ENCODE data around the gene PPP4R2.
"Not testable (repeated sequence)": the region's sequence is repeated elsewhere in the genome, so short reads cannot be mapped to it uniquely, and the experiment has no call there.

Gene PPP4R2

DNA sequence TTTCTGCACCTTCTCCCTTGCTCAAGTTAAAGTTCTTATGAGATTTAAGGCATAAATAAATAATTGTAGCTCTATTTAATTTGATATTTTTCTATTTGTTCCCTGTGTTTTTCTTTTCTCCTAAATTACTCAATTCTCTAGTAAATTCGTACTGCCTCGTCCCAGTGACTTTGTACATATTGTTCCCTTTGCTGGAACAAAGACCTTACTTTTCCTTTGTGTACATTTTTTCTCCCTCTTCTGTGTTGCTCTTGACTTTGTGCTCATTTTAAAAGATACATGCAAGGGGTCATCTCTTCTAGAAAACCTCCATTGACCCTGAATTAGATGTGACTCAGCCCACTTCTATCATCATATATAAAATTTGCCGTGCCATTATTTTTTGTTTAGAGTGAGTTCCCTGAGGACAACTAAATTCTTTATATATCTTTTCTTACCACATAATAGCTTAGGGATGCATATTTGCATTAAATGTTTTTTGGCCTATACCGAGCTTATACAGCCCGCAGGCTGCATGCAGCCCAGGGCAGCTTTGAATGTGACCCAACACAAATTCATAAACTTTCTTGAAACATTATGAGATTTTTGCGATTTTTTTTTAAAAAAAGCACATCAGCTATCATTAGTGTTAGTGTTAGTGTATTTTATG lies 29.6 kb downstream of the PPP4R2 start:
- no peak for DNase-seq (ENCODE audit: low read depth)

DNA sequence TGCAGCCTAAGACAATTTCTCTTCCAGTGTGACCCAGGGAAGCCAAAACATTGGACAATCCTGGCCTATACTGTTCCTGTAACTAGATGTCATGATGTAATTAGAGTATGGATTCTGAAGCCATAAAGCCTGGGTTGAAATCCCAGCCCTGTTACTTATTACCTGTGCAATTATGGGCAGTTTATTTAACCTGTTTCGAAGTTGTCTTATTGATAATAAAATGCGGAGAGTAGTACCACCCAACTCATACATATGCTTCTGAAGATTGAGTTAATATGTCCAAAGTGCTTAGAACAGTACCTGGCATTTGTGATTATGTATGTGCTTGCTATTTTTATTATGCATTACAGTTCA lies 30.1 kb downstream of the PPP4R2 start:
- DNase-seq (ENCODE audit: low read depth), result no peak

DNA sequence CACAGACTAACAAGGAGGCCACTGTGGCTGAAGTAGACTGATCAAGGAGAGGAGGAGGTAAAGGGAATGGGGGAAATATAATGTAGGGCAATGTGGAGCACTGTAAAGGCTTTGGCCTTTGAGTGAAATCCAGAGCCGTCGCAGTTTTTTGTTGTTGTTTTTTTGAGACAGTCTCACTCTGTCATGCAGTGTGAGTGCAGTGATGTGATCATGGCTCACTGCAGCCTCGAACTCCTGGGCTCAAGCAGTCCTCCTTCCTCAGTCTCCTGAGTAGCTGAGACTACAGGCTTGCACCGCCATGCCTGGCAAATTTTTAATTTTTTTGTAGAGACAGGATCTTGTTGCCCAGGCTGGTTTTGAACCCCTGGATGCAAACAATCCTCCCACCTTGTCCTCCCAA lies 32.2 kb downstream of the PPP4R2 start:
- no peak for DNase-seq (ENCODE audit: low read depth)

DNA sequence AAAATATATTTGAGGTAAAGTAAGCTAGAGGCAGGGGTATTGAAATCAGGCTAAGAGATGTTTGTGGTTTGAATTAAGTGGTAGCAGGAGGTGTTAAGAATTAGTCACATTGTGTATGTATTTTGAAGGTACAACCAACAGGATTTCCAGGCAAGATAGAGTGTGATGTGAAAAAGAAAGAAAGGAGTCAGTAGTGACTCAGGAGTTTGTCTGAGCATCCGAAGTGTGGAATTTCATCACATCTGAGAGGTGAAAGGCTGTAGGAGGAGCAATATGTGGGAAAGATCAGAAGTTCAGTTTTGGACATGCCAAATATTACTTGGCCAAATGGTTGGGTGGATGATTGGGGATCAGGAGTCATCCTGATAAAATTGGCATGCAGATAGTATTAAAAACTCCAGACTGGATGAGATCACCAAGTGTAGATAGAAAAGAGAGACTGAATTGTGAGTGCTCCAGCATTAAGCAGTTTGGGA lies 32.7 kb downstream of the PPP4R2 start:
- no peak for DNase-seq (ENCODE audit: low read depth)

DNA sequence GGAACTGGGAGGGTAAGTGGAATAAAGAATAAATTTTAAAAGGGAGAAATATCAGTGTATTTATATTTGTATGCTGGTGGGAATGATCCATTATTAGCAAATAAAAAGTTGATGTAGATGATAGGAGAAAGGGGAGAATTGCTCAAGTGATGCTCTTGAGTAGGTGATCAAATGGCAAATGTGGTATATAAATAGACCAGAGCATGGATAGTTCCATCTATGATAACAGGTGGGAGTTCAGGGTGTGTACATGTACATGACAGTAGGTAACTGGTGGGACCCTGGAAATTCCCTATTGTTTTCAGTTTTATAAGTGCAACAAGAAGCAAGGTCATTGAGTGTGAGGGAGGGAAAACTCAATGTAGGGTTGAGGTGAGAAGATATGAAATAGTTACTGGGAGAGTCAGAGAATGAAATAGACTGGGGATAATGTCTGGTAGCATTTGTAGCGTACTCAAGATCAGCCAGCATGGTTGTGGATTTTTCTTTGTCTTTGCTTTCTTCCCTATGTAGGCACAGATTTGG lies 33.5 kb downstream of the PPP4R2 start:
- DNase-seq (ENCODE audit: low read depth), result no peak

DNA sequence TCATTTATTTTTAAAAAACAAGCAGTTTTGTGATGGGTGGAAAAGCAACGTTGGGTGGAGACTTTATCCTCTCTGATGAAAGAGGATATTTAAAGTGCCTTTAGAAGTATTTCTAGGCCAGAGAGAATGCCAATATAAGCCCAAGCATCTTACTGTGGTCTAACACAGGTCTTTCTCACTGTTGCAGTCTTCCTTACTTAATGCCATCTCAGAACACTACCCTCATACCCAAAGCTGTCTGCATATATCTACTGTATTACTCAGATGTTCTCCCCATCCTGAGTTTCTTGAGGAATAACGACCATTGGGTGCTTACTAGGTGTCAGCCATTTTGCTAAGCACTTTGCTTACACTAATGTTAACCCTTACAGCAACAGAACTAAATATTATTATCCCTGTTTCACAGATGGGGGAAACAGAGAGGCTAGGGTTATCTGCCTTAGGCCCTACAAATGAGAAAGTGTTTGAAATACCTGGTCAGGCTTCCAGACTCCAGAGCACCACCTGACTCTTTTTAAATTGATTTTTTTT lies 35.0 kb downstream of the PPP4R2 start:
- no peak for DNase-seq (ENCODE audit: low read depth)

DNA sequence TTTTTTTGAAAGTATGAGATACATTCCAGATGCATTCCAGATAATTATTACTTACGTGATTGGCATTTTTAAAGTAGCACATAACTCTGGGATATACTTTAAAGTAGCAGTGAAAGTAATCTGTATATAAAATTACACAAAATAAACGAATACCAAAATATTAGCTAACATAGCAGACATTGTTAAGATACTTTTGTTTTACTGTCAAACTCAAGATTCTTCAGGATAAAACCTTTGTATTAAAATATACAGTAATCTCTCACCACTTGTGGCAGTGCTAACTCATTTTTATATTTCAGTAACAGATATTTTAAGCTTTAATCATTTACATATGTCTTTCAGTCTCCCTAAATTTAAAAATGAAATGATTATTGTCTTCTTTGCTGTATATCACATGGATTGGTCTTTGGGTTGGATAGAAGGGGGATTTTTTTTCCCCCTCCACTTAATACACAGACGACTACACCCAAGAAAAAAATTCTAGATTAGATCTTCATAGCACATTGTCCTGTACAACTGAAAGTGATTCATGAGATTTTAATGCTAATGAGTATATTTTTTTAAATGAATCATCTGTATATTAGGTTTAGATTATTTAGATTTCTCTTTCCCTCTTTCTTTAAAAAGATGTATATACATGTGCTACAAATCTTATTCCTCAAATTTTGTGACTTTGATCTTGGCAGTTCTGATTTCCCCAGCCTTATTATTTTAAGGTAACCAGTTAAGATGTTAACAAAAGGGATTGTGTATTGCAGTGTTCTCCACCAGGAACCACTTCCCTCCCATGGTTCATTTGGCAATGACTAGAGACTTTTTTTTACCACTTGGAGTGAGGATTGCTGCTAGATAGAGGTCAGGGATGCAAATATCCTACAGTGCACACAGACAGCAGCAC lies 40.3 kb downstream of the PPP4R2 start:
- DNase-seq (ENCODE audit: low read depth), result no peak

DNA sequence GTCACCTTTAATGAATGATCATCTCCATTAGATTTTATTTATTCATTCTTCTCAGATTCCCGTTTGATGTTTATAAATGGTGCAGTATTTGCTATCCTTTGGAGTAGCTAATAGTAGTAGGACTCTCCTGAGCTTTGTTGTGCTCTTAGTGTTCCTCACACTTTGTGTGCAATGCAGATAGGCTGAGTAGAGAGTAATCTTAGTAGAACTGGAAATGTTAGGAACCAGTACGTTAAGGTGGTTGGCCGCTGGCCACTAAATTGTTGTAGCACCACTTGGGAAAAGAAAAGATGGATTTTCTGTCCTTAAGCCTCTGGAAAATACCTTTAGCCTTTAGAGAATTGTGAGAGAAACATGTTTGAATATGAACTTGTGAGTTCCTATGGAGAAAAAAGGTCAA lies 44.9 kb downstream of the PPP4R2 start:
- DNase-seq (ENCODE audit: low read depth), result no peak

DNA sequence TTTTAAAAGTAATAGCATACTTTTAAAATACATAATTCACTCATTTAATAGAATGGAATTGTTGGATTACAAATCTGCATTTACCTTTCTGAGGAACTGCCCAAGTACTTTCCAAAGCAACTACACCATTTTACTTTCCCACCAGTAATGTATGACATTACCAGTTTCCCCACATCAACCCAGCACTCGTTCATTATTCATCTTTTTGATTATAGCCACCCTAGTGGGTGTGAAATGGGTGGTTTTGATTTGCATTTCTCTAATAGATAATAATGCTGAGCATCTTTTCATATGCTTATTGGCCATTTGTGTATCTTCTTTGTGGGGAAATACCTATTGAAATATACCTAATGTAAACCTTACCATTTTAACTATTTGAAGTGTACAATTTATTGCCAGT lies 46.8 kb downstream of the PPP4R2 start:
- DNase-seq (ENCODE audit: low read depth), result no peak

DNA sequence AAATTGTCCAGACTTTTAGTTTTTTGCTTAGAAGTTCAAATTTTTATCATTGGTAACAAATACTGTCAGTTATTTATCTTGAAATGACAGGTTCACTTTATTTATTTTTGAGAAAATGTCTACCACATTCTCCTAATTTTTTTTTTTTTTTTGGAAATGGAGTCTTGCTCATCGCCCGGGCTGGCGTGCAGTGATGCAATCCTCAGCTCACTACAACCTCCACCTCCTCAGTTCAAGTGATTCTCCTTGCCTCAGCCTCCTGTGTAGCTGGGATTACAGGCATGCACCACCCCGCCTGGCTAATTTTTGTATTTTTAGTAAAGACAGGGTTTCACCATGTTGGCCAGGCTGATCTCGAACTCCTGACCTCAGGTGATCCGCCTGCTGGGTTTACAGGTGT lies 48.8 kb downstream of the PPP4R2 start:
- DNase-seq (ENCODE audit: low read depth), result no peak

DNA sequence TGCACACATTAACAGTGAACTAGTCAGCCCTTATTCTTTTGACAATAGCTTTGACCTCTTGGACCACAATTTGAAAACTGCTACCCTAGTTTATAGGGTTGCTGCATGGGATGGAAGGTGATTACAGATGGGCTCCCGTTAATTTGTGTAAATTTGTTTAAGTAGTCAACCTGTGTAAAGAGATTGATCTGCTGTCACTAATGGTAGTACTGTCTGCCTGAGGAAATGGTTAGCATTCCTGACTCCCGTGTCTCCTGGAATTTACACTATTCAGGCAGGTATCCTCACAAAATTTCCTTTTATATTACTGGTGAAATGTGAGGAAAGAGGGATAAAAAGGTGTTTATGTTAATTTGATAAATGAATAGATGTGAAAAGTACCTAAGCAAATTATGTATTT lies 49.6 kb downstream of the PPP4R2 start:
- no peak for DNase-seq (ENCODE audit: low read depth)

DNA sequence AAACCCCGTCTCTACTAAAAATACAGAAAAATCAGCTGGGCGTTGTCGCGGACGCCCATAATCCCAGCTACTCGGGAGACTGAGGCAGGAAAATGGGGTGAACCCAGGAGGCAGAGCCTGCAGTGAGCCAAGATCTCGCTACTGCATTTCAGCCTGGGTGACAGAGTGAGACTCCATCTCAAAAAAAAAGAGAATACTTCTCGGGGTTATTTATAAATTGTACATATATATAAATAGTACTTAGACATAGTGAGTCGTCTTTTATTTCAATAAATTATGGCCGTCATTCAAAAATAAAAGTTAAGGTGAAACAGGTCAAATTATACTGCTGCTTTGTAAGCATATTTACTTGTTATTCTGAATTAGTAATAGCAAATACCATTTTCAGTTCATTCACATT lies 52.7 kb downstream of the PPP4R2 start:
- DNase-seq (ENCODE audit: low read depth), result no peak

DNA sequence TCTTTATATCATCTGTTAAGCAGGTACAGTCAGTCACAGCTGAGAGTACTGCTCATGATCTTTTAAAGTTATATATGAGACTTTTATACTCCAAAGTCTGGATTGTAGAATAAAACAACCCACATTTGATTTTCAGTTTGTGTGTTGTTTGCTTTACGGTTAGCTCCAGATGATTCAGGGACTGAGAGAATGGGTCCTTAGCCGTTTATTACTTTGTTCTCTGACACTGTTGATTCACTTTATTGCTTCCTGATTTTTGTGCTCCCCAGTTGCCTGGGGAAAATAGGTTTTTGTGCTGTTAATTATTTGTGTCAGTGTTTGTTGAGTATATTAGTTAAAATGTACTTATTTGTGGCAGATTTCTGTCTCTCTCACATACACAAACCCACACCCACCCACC lies 56.2 kb downstream of the PPP4R2 start:
- DNase-seq (ENCODE audit: low read depth), result no peak

DNA sequence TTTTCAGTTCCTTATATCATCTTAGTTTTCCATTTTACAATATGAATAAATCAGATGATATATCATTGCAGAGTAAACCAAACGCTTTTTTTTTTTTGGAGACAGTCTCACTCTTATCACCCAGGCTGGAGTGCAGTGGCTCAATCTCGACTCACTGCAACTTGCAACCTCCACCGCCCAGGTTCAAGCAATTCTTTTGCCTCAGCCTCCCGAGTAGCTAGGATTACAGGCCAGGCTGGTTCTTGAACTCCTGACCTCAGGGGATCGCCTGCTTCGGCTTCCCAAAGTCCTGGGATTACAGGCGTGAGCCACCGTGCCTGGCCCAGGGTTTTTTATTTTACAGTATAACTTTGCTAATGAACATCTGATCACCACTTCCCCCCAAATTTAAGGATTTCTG lies 59.0 kb downstream of the PPP4R2 start:
- no peak for DNase-seq (ENCODE audit: low read depth)

DNA sequence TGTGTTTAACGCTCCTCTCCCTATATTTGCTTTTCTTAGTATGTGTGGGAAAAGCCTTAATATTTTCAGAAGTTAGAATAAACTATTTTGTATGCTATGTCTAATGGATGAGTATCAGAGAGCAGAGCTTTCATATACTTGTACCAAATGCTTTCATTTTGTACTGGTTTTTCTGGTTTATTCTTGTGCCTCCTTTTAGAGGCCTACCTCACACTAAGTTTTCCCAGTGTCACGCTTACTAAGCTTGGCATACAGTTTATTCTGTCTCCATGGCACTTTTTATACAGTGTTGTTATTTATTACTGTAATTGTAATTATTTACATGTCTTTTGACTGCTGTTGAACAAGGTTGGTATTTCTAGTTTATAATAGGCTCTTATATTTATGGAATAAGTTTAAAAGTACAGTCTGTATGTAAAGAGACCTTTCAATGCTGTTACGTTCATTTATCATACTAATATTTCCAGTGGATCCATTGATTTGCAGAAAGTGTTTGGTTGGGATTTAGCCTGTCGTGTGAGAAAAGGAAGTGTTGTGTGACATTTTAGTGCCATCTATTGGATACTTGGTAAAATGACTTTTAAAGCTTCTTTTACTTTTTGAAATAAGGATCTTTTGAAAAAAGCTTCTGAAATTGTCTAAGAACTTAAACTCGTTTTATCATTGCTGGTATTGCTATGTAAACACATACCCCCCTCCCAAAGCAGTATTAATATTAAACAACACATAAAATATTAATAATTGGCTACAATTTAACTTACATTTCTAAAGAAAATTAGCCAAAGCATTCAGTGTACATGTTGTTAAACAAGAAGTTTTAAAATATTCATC lies 59.6 kb downstream of the PPP4R2 start:
- DNase-seq (ENCODE audit: low read depth), result no peak

DNA sequence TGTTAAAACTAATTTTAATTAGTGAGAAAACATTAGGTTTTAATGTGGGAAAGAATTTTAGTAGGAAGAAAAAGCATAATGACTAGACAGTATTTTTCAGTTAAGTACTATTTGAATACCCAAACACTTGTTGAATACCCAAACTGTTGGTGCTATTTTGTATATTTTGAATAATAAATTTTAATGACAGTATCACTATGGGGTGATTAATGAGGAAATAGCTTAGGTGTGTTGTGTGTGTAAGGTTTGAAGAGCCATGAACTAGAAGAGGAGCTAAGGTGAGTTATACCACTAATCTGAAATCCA lies 60.2 kb downstream of the PPP4R2 start:
- no peak for DNase-seq (ENCODE audit: low read depth)

DNA sequence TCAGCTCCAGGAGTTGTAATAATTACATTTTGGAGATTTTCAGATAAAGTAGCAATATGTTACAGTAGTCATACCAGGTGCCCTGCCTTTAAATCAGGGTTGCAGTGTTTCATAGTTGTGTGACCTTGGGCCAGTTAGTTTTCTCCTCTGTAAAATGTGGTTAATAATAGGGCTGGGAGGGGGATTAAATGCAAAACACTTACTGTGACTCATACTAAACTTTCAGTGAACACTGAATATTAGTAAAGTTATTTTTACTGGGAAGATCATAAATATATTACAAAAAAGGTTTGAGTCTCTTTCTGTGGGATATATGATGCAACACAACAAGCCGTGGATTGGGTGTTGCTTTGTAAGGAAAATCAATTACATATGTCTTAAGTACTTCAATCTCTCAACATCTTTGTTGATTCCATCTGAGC lies 63.7 kb downstream of the PPP4R2 start:
- no peak for DNase-seq (ENCODE audit: low read depth)

DNA sequence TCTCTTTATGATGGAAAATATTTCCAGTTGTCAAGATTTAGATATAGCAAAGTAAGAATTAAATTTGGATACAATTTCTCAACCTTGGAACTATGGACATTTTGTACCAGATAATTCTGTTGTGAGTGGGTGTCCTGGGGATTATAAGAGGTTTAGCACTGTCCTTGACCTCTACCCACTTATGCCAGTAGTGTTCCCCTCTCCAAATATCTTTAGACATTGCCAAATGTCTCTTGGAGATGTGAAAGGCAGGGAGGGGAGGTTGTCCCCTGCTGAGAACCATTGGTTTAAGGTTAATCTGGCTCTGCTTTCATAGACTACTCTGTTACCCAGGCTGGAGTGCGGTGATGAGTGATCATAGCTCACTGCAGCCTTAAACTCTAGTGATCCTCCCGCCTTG lies 64.8 kb downstream of the PPP4R2 start, which contains the start of gene EBLN2:
TSS of gene EBLN2 (plus strand) at position 244 of the 400 bp plus-strand sequence. CDS start 423 bp downstream, outside the sequence.
- DNase-seq (ENCODE audit: low read depth), result no peak

DNA sequence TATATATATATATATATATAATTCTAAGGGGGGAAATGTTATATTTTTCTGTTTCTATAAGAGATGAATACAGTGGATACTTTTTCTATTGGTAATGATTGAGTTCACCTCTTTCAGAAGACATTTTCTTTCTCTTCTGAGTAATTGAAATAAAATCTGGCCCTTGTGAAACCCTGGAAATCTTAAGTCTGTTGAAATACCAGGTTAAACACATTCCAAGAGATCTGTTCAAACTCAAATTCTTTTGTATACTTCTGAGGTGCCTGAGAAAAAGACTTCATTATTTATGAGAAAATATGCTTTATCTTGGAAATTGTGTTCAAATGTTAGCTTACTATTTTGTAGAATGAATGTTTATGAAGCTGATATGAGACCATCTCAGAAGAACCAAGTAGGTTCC lies 69.6 kb downstream of the PPP4R2 start:
- DNase-seq (ENCODE audit: low read depth), result not testable (repeated sequence)

DNA sequence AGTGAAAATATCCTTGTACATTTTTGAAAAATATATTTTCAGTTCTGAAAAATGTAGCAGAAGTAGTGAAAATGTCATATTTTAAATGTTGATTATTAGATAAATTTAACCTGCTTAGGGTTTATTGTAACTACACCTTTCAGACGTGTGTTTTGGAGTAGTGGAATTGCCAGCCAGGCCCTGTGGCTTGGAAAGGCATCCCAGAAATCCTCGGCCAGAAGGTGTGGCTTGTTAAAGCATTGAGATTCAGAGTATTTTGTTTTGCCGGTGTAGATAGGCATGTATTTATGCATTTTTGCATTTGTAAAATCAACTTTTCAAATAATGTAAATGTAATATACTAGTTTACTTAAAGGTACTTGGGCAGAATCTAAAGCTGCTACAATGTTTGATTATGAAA lies 71.8 kb downstream of the PPP4R2 start:
- DNase-seq (ENCODE audit: low read depth), result no peak

DNA sequence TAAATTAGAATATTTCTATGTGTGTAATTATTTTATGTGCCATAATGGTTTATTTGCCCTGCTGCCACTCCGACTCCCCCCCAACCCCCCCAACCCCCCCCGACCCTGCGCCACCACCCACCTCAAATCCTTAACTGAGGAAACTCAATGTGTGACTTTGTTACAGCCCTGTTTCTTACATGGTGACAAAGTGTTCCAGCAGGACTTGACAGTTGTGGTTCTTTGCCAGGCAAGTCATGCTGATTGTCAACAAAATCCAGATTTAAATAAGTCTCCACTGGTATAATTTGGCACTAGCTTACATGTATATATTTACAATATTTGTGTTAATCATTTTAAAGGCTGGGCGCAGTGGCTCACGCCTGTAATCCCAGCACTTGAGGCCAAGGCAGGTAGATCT lies 72.6 kb downstream of the PPP4R2 start:
- no peak for DNase-seq (ENCODE audit: low read depth)

DNA sequence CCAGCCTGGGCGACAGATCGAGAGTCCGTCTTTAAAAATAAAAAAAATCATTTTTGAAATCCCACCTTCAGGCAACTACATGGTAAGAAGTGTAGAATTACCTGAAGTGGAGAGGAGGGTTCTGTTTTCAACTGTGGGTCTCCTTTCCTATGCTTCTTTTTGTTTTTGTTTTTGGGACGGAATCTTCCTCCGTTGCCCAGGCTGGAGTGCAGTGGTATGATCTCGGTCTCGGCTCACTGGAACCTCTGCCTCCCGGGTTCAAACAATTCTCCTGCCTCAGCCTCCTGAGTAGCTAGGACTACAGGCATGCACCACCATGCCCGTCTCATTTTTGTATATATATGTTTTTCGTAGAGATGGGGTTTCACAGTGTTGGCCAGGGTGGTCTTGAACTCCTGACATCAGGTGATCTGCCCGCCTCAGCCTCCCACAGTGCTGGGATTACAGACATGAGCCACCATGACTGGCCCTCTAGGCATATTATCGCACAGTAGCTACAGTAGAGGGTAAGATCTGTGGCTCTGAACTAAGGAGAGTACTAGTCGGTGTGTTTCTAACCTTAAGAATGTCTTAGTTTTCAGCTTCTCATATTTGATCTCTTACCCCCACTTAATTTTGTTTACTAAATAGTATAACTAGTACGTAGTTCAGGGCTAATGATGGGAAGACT lies 73.3 kb downstream of the PPP4R2 start:
- DNase-seq (ENCODE audit: low read depth), result no peak
